HG02885 (cell line): Measurements from ENCODE around the gene ZNF142.

Experiments
- ATAC-seq: cut with Tn5 transposase; IDR thresholded peaks from one replicate; pipeline ENCODE4 v1.9.1; 2021; ENCODE audit warnings: mild to moderate bottlenecking; ENCODE audit not compliant: unreplicated experiment, poor library complexity

The ZNF142 gene

DNA sequence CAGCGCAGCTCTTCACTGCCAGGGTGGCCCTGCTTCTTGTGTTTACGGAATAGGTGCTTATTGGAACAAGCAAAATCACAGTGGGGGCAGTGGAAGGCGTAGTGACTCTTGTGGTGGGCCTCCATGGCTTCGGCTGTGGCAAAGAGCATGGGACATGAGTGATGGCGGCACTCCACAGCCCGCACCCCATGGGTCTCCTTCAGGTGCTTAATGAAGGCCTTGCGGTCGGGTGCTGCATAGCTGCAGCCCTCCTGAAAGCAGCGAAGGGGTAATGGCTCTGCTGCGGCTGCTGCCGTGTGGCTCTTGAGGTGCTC, 10.7 kb downstream of the ZNF142 start:
- ATAC-seq: no peak

GRCh38 chr2:218648088-218648786, 11.2 kb downstream of the ZNF142 start:
- ATAC-seq: no peak

DNA sequence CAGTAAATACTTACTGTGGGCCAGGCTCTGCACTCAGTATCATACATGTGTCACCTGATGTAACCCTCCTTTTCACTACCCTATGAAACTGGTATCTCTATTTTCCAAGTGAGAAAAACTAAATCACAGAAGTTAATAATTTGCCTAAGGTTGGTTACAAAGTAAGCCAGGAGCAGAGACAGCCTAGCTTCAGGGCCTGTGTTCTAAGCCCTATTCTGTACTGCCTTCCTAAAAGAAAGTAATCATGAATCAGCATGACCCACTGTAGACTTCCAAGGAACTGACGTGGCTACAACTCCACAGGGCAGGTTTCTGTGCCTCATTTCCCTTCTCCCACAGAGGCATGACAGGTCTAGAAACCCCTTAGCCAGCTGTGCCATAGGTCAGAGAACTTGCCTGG, 14.3 kb downstream of the ZNF142 start:
- no peak for ATAC-seq

- ATAC-seq: no peak
These were observed 14.7 kb downstream of the ZNF142 start for GRCh38 chr2:218644721-218645120.

- no peak for ATAC-seq
These were observed 15.6 kb downstream of the ZNF142 start for GRCh38 chr2:218643751-218644310.

GRCh38 chr2:218642786-218643185, 16.6 kb downstream of the ZNF142 start:
- ATAC-seq: no peak

DNA sequence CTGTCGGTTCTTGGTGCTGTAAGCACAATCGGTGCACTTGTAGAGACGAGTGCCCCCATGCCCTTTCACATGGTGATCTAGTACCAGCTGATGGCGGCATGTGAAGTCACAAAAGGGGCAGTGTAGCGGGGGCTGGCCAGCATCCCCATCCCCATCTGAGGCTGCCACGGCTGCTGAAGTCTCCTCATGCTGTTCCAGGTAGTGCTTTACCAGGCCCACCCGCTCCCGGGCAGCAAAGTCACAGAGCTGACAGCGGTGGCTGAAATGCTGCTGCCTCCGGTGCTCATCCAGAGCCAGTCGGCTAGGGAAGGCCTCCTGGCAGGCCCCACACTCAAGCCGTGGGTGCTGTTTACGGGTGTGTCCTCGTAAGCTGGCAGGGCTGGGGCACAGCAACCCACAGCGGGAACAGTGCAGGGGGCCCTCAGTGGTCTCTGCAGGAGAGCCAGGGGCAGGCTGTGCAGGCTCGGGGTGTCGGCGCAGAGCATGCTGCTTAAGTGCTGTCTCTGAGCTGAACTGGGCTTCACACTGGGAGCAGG, 17.2 kb downstream of the ZNF142 start:
- no peak for ATAC-seq

- ATAC-seq: no peak
These were observed 21.1 kb downstream of the ZNF142 start for GRCh38 chr2:218638372-218638771.

DNA sequence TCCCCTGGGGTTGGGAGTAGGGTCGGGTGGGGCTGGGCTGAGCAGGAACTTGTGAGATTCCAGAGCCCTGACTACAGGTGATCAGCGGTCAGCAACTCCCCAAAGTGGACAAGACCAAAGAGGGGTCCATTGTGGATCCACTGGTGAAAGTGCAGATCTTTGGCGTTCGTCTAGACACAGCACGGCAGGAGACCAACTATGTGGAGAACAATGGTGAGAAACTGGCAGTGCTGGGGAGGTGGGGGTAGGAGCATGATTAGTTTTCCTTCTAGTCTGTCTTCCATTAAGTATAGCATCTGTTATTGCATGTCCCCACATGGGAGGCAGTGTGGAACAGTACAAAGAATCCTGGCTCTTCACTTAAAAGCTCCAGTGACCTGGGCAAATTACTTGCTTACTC, 23.7 kb downstream of the ZNF142 start:
- ATAC-seq: no peak

DNA sequence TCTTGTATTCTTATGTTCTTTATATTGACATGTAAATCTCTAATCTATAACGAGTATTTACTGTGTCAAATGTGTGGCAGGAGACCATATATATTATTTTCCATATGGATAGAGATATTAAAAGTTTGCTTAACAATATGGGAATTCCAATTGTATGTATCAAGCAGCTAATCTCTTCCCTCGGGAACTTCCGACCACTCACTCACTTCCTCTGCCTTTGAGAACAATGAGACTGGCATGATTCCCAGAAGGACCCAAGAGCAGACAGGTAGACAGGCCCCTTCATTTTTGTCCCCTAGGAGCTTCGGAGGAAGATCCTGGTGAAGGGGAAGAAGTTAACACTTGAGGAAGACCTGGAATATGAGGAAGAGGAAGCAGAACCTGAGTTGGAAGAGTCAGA, 27.6 kb downstream of the ZNF142 start:
- ATAC-seq: no peak

GRCh38 chr2:218627939-218628338, 31.5 kb downstream of the ZNF142 start:
- no peak for ATAC-seq

- ATAC-seq: no peak
These were observed 33.1 kb downstream of the ZNF142 start for GRCh38 chr2:218626369-218626768.

GRCh38 chr2:218623366-218623705, 36.1 kb downstream of the ZNF142 start:
- ATAC-seq: no peak

DNA sequence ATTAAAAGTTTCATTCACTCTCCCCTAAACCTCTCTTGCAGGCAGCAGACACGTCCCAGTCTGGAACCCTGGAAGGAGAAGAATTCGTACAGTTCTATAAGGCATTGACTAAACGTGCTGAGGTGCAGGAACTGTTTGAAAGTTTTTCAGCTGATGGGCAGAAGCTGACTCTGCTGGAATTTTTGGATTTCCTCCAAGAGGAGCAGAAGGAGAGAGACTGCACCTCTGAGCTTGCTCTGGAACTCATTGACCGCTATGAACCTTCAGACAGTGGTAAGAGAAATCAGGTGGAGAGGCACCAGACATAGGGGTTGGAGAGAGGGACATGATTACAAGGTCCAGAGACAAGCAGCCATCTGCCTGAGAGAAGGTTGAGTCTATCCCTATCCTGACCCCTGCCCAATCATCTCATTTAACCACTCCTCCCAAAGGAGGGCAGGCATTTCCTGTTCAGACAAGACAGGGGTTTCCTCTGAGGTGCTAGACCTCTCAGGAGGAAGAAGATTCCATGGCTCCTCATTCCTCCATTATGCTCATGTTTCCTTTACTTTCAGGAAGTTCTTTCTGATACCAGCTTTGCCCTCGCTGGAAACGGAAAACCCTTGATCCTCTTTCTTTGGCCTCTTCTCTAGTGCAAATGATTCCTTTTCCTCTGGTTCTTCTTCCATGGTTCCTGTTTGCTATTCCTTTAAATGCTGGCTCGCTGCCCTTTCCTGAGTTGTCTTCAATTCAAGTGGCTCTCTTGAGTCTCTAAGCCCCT, 36.6 kb downstream of the ZNF142 start:
- ATAC-seq: no peak

GRCh38 chr2:218621007-218621406, 38.4 kb downstream of the ZNF142 start:
- no peak for ATAC-seq

DNA sequence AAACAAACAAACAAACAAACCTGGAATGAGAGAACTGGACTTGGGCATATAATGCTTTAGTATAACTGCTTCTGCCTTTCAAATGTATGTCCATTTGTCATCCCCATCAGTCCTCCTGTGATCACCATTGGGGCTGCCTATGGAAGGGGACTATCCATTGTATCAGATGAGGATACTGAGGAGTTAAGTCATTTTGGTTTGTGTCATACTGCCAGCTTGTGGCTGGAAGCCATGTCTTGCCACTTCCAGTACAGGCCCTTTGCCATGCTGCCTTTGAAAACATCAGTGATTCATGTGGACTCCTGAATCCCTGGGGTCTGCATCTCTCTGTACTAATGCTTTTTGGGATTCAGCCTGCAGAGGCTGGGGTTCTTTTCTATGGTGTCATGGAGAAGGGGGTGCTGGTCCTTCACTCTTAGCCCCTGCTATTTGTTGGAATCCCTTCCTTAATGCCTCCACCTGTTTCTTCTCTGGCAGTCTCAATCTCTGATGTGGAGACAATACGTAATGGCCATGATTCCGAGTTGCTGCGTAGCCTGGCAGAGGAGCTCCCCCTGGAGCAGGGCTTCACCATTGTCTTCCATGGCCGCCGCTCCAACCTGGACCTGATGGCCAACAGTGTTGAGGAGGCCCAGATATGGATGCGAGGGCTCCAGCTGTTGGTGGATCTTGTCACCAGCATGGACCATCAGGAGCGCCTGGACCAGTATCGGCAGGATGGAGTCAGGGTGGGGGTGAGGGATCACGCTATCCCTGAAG, 41.1 kb downstream of the ZNF142 start:
- ATAC-seq: no peak

- ATAC-seq: no peak
These were observed 43.5 kb downstream of the ZNF142 start for GRCh38 chr2:218615868-218616315.

GRCh38 chr2:218607436-218608115, 51.8 kb downstream of the ZNF142 start, which contains the start of gene PLCD4:
Gene PLCD4, plus strand, starts transcription at chr2:218607899. Its CDS starts 7,841 bp downstream, at chr2:218615740.
- ATAC-seq: no peak

GRCh38 chr2:218605432-218605831, 54.0 kb downstream of the ZNF142 start:
- ATAC-seq: no peak
